ENCODE measurements around the gene AGBL1. TPM values are rescaled to one million over a fixed set of nuclear protein-coding genes. Genes with fewer than 3 reads are reported as not detected.

The AGBL1 gene
- total and polyA plus RNA-seq, 4 donors = 0.08 to 147 (median 4.7) TPM

GRCh38 chr15:86714241-86714640 is 634.6 kb downstream of the AGBL1 start:
- no peak for ATAC-seq (ENCODE audit: insufficient read depth, low FRiP score)
- 18 to 24% methylated on average over 1 of the region's 1 CpG for WGBS, 2 donors

GRCh38 chr15:86725628-86726027 is 646.0 kb downstream of the AGBL1 start:
- H3K4me3 ChIP-seq = no peak overlapping the region
- no peaks in the 10 kb centered on the region for H3K36me3 ChIP-seq (ENCODE audit: control insufficient read depth in 4 of 4, insufficient read depth in 4 of 4, low read length in 4 of 4)
- no peak overlapping the region for H3K27ac ChIP-seq (ENCODE audit: low read depth in 1 of 2, low read length in 1 of 2)
- DNase-seq (no peak), ATAC-seq (ENCODE audit: insufficient read depth, low FRiP score) (no peak)
- no peaks in the 10 kb centered on the region for H3K27me3 ChIP-seq (ENCODE audit: control insufficient read depth in 3 of 3, insufficient read depth in 3 of 3, low read length in 2 of 3)
- no peaks in the 10 kb centered on the region for H3K4me1 ChIP-seq (ENCODE audit: control insufficient read depth in 5 of 5, insufficient read depth in 5 of 5, low read length in 5 of 5)
- TF ChIP-seq CTCF (IDR thresholded peaks at IDR 0.05; ENCODE audit: control extremely low read depth, extremely low read depth) = no peak
- no peak overlapping the region for H3K9ac ChIP-seq (ENCODE audit: insufficient read depth in 1 of 2, low read length in 2 of 2)
- H3K9me3 ChIP-seq (ENCODE audit: control insufficient read depth in 4 of 4, insufficient read depth in 3 of 4, low read length in 3 of 4) = no peaks in the 10 kb centered on the region

More at GRCh38 chr15:86714241-86714640, 634.6 kb downstream of the AGBL1 start:
- TF ChIP-seq CTCF (IDR thresholded peaks at IDR 0.05; ENCODE audit: control extremely low read depth, extremely low read depth) = no peak
- H3K4me3 ChIP-seq = no peak overlapping the region
- no peaks in the 10 kb centered on the region for H3K36me3 ChIP-seq (ENCODE audit: control insufficient read depth in 4 of 4, insufficient read depth in 4 of 4, low read length in 4 of 4)
- H3K27ac ChIP-seq (ENCODE audit: low read depth in 1 of 2, low read length in 1 of 2) = no peak overlapping the region
- H3K4me1 ChIP-seq (ENCODE audit: control insufficient read depth in 5 of 5, insufficient read depth in 5 of 5, low read length in 5 of 5) = no peaks in the 10 kb centered on the region
- DNase-seq = no peak
- no peaks in the 10 kb centered on the region for H3K9me3 ChIP-seq (ENCODE audit: control insufficient read depth in 4 of 4, insufficient read depth in 3 of 4, low read length in 3 of 4)
- no peaks in the 10 kb centered on the region for H3K27me3 ChIP-seq (ENCODE audit: control insufficient read depth in 3 of 3, insufficient read depth in 3 of 3, low read length in 2 of 3)
- H3K9ac ChIP-seq (ENCODE audit: insufficient read depth in 1 of 2, low read length in 2 of 2) = no peak overlapping the region

GRCh38 chr15:86735247-86736040 is 655.8 kb downstream of the AGBL1 start:
- DNase-seq (no peak), ATAC-seq (ENCODE audit: insufficient read depth, low FRiP score) (no peak)
- TF ChIP-seq CTCF (IDR thresholded peaks at IDR 0.05; ENCODE audit: control extremely low read depth, extremely low read depth) = no peak
- Histone ChIP-seq H3K27ac (ENCODE audit: low read depth in 1 of 2, low read length in 1 of 2) (no peak overlapping the region), H3K4me1 (ENCODE audit: control insufficient read depth in 5 of 5, insufficient read depth in 5 of 5, low read length in 5 of 5) (no peaks in the 10 kb centered on the region), H3K27me3 (ENCODE audit: control insufficient read depth in 3 of 3, insufficient read depth in 3 of 3, low read length in 2 of 3) (no peaks in the 10 kb centered on the region), H3K9me3 (ENCODE audit: control insufficient read depth in 4 of 4, insufficient read depth in 3 of 4, low read length in 3 of 4) (peaks cover 0 to 2% (median 0%) of the 10 kb centered on the region in 4 donors), H3K36me3 (ENCODE audit: control insufficient read depth in 4 of 4, insufficient read depth in 4 of 4, low read length in 4 of 4) (no peaks in the 10 kb centered on the region), H3K9ac (ENCODE audit: insufficient read depth in 1 of 2, low read length in 2 of 2) (no peak overlapping the region), H3K4me3 (no peak overlapping the region)
- 79 to 82% methylated on average over 5 of the region's 5 CpGs for WGBS, 2 donors
